ENCODE measurements around the gene SLC15A1.

Gene SLC15A1

DNA sequence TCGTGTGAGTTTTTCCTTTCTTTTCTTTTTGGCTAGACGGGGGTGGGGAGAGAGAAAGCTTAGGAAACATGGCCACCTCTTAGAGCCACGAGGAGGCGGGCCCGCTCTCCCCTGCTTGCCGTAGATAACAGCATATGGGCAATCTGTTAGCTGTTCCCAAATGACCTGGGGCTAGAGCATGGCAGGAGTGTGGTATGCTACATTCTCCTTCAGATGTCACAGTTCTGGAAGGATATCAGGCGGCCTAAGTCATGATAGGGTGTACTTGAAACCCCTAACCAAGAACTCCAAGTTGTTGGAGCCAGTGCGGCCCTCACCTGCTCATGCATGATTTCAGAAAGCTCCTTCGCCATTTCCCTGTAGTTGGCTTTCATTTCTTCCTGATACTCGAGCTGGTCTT is 44.3 kb upstream of the SLC15A1 start:
- H3K23ac ChIP-seq (ENCODE audit: low read length) = no peak overlapping the region
- H2BK15ac ChIP-seq (replicated peaks; ENCODE audit: low read depth) = no peak overlapping the region
- H3K27me3 ChIP-seq (ENCODE audit: insufficient read depth, low read length, poor library complexity) = no peaks in the 10 kb centered on the region
- H3K4me2 ChIP-seq (ENCODE audit: low read length) = no peak overlapping the region
- H3K4ac ChIP-seq (ENCODE audit: low read depth, low read length) = no peak overlapping the region
- no CpG with 5 or more reads among the region's 10 CpGs for WGBS (ENCODE audit: extremely low coverage, insufficient coverage, low lambda C conversion rate)
- H4K5ac ChIP-seq (ENCODE audit: low read length) = no peak overlapping the region
- no peak overlapping the region for H3K27ac ChIP-seq (ENCODE audit: low read depth, low read length)
- no peak overlapping the region for H2BK5ac ChIP-seq (ENCODE audit: low read length)
- no peaks in the 10 kb centered on the region for H3K36me3 ChIP-seq (ENCODE audit: control insufficient read depth, insufficient read depth, low read length)
- no peak overlapping the region for H3K9ac ChIP-seq (ENCODE audit: low read length)
- H4K8ac ChIP-seq (ENCODE audit: low read depth, low read length) = no peak overlapping the region
- no peaks in the 10 kb centered on the region for H3K79me1 ChIP-seq (ENCODE audit: low read length)
- no peaks in the 10 kb centered on the region for H3K79me2 ChIP-seq (ENCODE audit: control insufficient read depth, insufficient read depth, low read length)
- H2BK120ac ChIP-seq (ENCODE audit: low read depth, low read length) = no peak overlapping the region
- H2AK5ac ChIP-seq (ENCODE audit: low read length) = no peak overlapping the region
- H3K4me3 ChIP-seq (ENCODE audit: low read length) = no peak overlapping the region
- peak; percentile 59 for DNase-seq
- H3K18ac ChIP-seq (ENCODE audit: low read length) = no peak overlapping the region
- no peak overlapping the region for H3K56ac ChIP-seq (ENCODE audit: low read length)
- no peaks in the 10 kb centered on the region for H3K4me1 ChIP-seq (ENCODE audit: control insufficient read depth, low read depth, low read length)

DNA sequence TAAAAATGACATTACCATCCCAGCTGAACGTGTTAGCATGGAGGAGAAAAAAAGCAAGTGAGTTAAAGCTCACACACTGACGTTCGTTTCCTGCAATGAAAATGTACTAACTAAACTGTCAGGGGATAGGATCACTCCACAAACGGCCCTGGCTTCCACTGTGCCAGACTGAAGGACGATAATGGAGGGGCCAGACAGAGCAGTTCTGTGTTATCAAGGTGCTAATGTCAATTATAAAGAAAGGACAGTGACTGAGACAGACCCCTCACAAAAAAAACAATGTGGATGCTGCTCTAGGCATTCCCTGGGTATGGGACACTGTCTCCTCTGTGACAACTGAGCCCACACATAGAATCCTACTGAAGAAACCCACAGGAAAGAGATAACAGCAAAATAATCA is 43.7 kb upstream of the SLC15A1 start:
- DNase-seq = no peak
- Histone ChIP-seq H2BK120ac (ENCODE audit: low read depth, low read length) (no peak overlapping the region), H3K79me1 (ENCODE audit: low read length) (no peaks in the 10 kb centered on the region), H3K9ac (ENCODE audit: low read length) (no peak overlapping the region), H3K23ac (ENCODE audit: low read length) (no peak overlapping the region), H3K18ac (ENCODE audit: low read length) (no peak overlapping the region), H3K27ac (ENCODE audit: low read depth, low read length) (no peak overlapping the region), H3K79me2 (ENCODE audit: control insufficient read depth, insufficient read depth, low read length) (no peaks in the 10 kb centered on the region), H4K5ac (ENCODE audit: low read length) (no peak overlapping the region), H3K56ac (ENCODE audit: low read length) (no peak overlapping the region), H3K4me2 (ENCODE audit: low read length) (no peak overlapping the region), H3K4me3 (ENCODE audit: low read length) (no peak overlapping the region), H4K8ac (ENCODE audit: low read depth, low read length) (no peak overlapping the region), H3K4me1 (ENCODE audit: control insufficient read depth, low read depth, low read length) (no peaks in the 10 kb centered on the region), H3K36me3 (ENCODE audit: control insufficient read depth, insufficient read depth, low read length) (no peaks in the 10 kb centered on the region), H2BK15ac (replicated peaks; ENCODE audit: low read depth) (no peak overlapping the region), H3K4ac (ENCODE audit: low read depth, low read length) (no peak overlapping the region), H3K27me3 (ENCODE audit: insufficient read depth, low read length, poor library complexity) (no peaks in the 10 kb centered on the region), H2AK5ac (ENCODE audit: low read length) (no peak overlapping the region), H2BK5ac (ENCODE audit: low read length) (no peak overlapping the region)
- WGBS (ENCODE audit: extremely low coverage, insufficient coverage, low lambda C conversion rate) = no CpG with 5 or more reads among the region's 5 CpGs

DNA sequence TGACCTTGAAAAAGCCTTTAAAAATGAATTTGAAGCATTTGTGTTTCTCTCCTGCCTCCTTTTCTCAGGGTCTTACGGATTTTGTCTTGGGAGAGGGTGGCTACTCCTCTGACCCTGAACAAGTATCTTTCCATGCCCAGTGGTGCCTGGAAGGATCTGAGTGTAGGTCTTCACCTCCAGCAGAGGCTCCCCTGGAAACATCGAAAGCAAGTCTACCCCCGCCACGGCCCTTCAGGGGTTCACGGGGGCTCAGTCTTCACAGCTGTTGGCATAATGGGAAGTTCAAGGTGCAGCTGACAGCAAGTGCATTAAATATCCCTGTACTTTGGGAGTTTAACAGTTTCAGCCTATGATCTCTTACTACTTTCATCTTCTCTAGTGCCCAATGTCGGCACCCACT is 42.7 kb upstream of the SLC15A1 start:
- no peaks in the 10 kb centered on the region for H3K4me1 ChIP-seq (ENCODE audit: control insufficient read depth, low read depth, low read length)
- H4K8ac ChIP-seq (ENCODE audit: low read depth, low read length) = no peak overlapping the region
- no peak overlapping the region for H3K27ac ChIP-seq (ENCODE audit: low read depth, low read length)
- H3K79me2 ChIP-seq (ENCODE audit: control insufficient read depth, insufficient read depth, low read length) = no peaks in the 10 kb centered on the region
- H3K18ac ChIP-seq (ENCODE audit: low read length) = no peak overlapping the region
- no peak overlapping the region for H3K9ac ChIP-seq (ENCODE audit: low read length)
- no peaks in the 10 kb centered on the region for H3K79me1 ChIP-seq (ENCODE audit: low read length)
- no peaks in the 10 kb centered on the region for H3K27me3 ChIP-seq (ENCODE audit: insufficient read depth, low read length, poor library complexity)
- no peak overlapping the region for H3K4me3 ChIP-seq (ENCODE audit: low read length)
- no peak overlapping the region for H2AK5ac ChIP-seq (ENCODE audit: low read length)
- no peak overlapping the region for H3K23ac ChIP-seq (ENCODE audit: low read length)
- H3K4ac ChIP-seq (ENCODE audit: low read depth, low read length) = no peak overlapping the region
- no peak overlapping the region for H2BK120ac ChIP-seq (ENCODE audit: low read depth, low read length)
- H3K36me3 ChIP-seq (ENCODE audit: control insufficient read depth, insufficient read depth, low read length) = no peaks in the 10 kb centered on the region
- no peak overlapping the region for H2BK15ac ChIP-seq (replicated peaks; ENCODE audit: low read depth)
- no peak overlapping the region for H3K56ac ChIP-seq (ENCODE audit: low read length)
- no peak for DNase-seq
- no peak overlapping the region for H4K5ac ChIP-seq (ENCODE audit: low read length)
- no peak overlapping the region for H2BK5ac ChIP-seq (ENCODE audit: low read length)
- no peak overlapping the region for H3K4me2 ChIP-seq (ENCODE audit: low read length)
- WGBS (ENCODE audit: extremely low coverage, insufficient coverage, low lambda C conversion rate) = no CpG with 5 or more reads among the region's 6 CpGs

DNA sequence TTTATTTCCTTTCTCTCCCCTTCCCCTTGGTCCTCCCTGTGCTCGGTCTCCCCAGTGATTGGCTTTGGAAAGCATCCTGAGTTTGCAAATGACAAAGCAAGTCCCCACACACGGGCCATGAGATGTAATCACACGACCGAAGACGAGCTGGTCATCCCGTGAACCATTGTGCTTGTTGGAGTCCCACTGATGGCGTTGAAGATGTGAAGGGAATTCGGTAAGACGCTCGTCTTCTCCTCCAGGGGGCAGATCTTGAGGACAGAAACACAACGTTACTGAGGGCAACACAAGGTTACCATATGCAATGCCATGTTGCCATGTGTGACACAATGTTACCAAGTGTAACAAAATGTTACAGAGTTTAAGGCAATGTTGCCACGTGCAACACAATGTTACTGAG is 42.0 kb upstream of the SLC15A1 start:
- no peak overlapping the region for H3K23ac ChIP-seq (ENCODE audit: low read length)
- H3K56ac ChIP-seq (ENCODE audit: low read length) = no peak overlapping the region
- no peak overlapping the region for H3K4me3 ChIP-seq (ENCODE audit: low read length)
- no peak overlapping the region for H3K4ac ChIP-seq (ENCODE audit: low read depth, low read length)
- H3K27ac ChIP-seq (ENCODE audit: low read depth, low read length) = no peak overlapping the region
- H3K79me1 ChIP-seq (ENCODE audit: low read length) = no peaks in the 10 kb centered on the region
- H4K8ac ChIP-seq (ENCODE audit: low read depth, low read length) = no peak overlapping the region
- no peaks in the 10 kb centered on the region for H3K79me2 ChIP-seq (ENCODE audit: control insufficient read depth, insufficient read depth, low read length)
- no peaks in the 10 kb centered on the region for H3K36me3 ChIP-seq (ENCODE audit: control insufficient read depth, insufficient read depth, low read length)
- H2BK15ac ChIP-seq (replicated peaks; ENCODE audit: low read depth) = no peak overlapping the region
- no peak overlapping the region for H4K5ac ChIP-seq (ENCODE audit: low read length)
- H3K18ac ChIP-seq (ENCODE audit: low read length) = no peak overlapping the region
- no CpG with 5 or more reads among the region's 12 CpGs for WGBS (ENCODE audit: extremely low coverage, insufficient coverage, low lambda C conversion rate)
- no peak overlapping the region for H2BK120ac ChIP-seq (ENCODE audit: low read depth, low read length)
- no peaks in the 10 kb centered on the region for H3K27me3 ChIP-seq (ENCODE audit: insufficient read depth, low read length, poor library complexity)
- no peak overlapping the region for H2BK5ac ChIP-seq (ENCODE audit: low read length)
- H3K4me1 ChIP-seq (ENCODE audit: control insufficient read depth, low read depth, low read length) = no peaks in the 10 kb centered on the region
- H2AK5ac ChIP-seq (ENCODE audit: low read length) = no peak overlapping the region
- H3K9ac ChIP-seq (ENCODE audit: low read length) = no peak overlapping the region
- DNase-seq = peak; percentile 67
- H3K4me2 ChIP-seq (ENCODE audit: low read length) = no peak overlapping the region

DNA sequence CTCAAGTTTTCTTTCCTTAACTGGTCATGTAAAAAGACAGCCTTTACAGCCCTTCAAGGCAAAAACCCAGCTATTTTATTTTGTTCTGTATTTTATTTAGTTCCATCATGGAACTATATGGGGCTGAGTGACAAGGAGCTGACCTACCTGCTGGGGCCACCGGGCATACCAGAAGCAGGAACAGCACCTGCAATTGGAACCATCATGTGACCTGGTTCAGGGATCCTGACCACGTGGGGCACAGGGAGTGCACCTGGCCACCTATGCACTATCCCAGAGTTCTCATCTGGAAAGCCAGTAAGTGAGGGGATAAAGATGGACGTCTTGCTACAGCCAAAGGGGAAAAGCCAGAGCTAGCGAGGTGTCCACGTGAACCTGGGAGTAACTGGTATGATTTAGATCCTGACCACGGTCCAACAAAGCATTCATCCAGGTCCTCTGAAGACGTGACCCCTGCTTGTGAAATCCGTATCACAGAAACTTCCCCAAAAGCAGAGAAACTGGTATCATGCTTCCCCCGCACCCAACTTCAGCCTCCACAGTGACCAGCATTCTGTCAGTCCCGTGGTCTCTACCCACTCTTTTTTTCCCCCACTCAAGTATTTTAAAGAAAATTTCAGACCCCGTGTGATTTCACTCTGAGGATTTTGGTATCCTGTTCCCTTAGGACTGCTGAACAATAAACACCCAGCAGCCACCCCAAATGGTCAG is 40.5 kb upstream of the SLC15A1 start:
- no peaks in the 10 kb centered on the region for H3K4me1 ChIP-seq (ENCODE audit: control insufficient read depth, low read depth, low read length)
- no peak overlapping the region for H2BK5ac ChIP-seq (ENCODE audit: low read length)
- H4K5ac ChIP-seq (ENCODE audit: low read length) = no peak overlapping the region
- no CpG with 5 or more reads among the region's 11 CpGs for WGBS (ENCODE audit: extremely low coverage, insufficient coverage, low lambda C conversion rate)
- H3K18ac ChIP-seq (ENCODE audit: low read length) = no peak overlapping the region
- no peaks in the 10 kb centered on the region for H3K36me3 ChIP-seq (ENCODE audit: control insufficient read depth, insufficient read depth, low read length)
- no peak overlapping the region for H3K9ac ChIP-seq (ENCODE audit: low read length)
- no peak overlapping the region for H3K23ac ChIP-seq (ENCODE audit: low read length)
- no peak overlapping the region for H3K4ac ChIP-seq (ENCODE audit: low read depth, low read length)
- no peaks in the 10 kb centered on the region for H3K79me1 ChIP-seq (ENCODE audit: low read length)
- H3K4me2 ChIP-seq (ENCODE audit: low read length) = no peak overlapping the region
- no peaks in the 10 kb centered on the region for H3K27me3 ChIP-seq (ENCODE audit: insufficient read depth, low read length, poor library complexity)
- H3K79me2 ChIP-seq (ENCODE audit: control insufficient read depth, insufficient read depth, low read length) = no peaks in the 10 kb centered on the region
- H3K56ac ChIP-seq (ENCODE audit: low read length) = no peak overlapping the region
- no peak for DNase-seq
- H4K8ac ChIP-seq (ENCODE audit: low read depth, low read length) = no peak overlapping the region
- no peak overlapping the region for H2BK120ac ChIP-seq (ENCODE audit: low read depth, low read length)
- H3K27ac ChIP-seq (ENCODE audit: low read depth, low read length) = no peak overlapping the region
- H3K4me3 ChIP-seq (ENCODE audit: low read length) = no peak overlapping the region
- H2AK5ac ChIP-seq (ENCODE audit: low read length) = no peak overlapping the region
- no peak overlapping the region for H2BK15ac ChIP-seq (replicated peaks; ENCODE audit: low read depth)

DNA sequence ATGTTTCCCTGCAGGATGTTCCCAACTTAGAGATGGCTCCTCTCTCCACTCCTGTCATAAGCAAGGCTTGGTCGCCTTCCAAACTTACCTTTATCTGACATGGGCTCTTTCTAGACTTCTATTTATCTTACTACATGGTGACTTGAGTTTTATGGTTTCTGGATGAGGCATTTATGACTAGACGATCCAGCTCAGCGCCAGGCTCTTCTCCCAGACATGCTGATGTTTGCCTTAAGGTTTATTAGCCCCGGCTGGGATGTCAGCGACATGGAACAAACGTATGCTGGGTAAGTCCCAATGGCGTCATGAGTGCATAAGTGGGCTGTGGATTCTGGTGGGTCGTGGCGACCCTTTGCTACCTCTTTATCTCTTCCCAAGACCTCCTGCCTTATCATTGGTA is 39.8 kb upstream of the SLC15A1 start:
- no peak overlapping the region for H2BK5ac ChIP-seq (ENCODE audit: low read length)
- H2BK120ac ChIP-seq (ENCODE audit: low read depth, low read length) = no peak overlapping the region
- H3K79me1 ChIP-seq (ENCODE audit: low read length) = no peaks in the 10 kb centered on the region
- H3K18ac ChIP-seq (ENCODE audit: low read length) = no peak overlapping the region
- H4K8ac ChIP-seq (ENCODE audit: low read depth, low read length) = no peak overlapping the region
- no peaks in the 10 kb centered on the region for H3K27me3 ChIP-seq (ENCODE audit: insufficient read depth, low read length, poor library complexity)
- H3K4me1 ChIP-seq (ENCODE audit: control insufficient read depth, low read depth, low read length) = no peaks in the 10 kb centered on the region
- no peak overlapping the region for H3K9ac ChIP-seq (ENCODE audit: low read length)
- no CpG with 5 or more reads among the region's 9 CpGs for WGBS (ENCODE audit: extremely low coverage, insufficient coverage, low lambda C conversion rate)
- no peaks in the 10 kb centered on the region for H3K79me2 ChIP-seq (ENCODE audit: control insufficient read depth, insufficient read depth, low read length)
- H3K27ac ChIP-seq (ENCODE audit: low read depth, low read length) = no peak overlapping the region
- H3K23ac ChIP-seq (ENCODE audit: low read length) = no peak overlapping the region
- H3K4me2 ChIP-seq (ENCODE audit: low read length) = no peak overlapping the region
- H4K5ac ChIP-seq (ENCODE audit: low read length) = no peak overlapping the region
- no peak for DNase-seq
- H2AK5ac ChIP-seq (ENCODE audit: low read length) = no peak overlapping the region
- no peak overlapping the region for H3K4ac ChIP-seq (ENCODE audit: low read depth, low read length)
- no peaks in the 10 kb centered on the region for H3K36me3 ChIP-seq (ENCODE audit: control insufficient read depth, insufficient read depth, low read length)
- no peak overlapping the region for H3K4me3 ChIP-seq (ENCODE audit: low read length)
- H2BK15ac ChIP-seq (replicated peaks; ENCODE audit: low read depth) = no peak overlapping the region
- no peak overlapping the region for H3K56ac ChIP-seq (ENCODE audit: low read length)
